ENCODE data around the gene BPIFB6. TPM values are rescaled to one million over a fixed set of nuclear protein-coding genes. Genes with fewer than 3 reads are reported as not detected.

Gene BPIFB6
- total RNA-seq, 2 donors from 2014 or later, result not detected

GRCh38 chr20:33093074-33093473 lies 61.6 kb downstream of the BPIFB6 start:
- DNase-seq, result no peak
- intact Hi-C loops (cut with DNase I), result loop anchor here (10.0 kb wide), 1 partner anchor 188 kb away; no protein-coding TSS in a partner anchor
- Histone ChIP-seq H3K4me3 (no peak overlapping the region), H3K9ac (ENCODE audit: low read depth in 2 of 2, low read length in 2 of 2) (no peak overlapping the region), H3K36me3 (no peaks in the 10 kb centered on the region), H3K27me3 (no peaks in the 10 kb centered on the region), H3K4me1 (no peaks in the 10 kb centered on the region), H3K27ac (no peak overlapping the region), H3K9me3 (no peaks in the 10 kb centered on the region)
- TF ChIP-seq CTCF (IDR thresholded peaks at IDR 0.05), result no peak

- H3K4me1 ChIP-seq, result no peaks in the 10 kb centered on the region
- no peaks in the 10 kb centered on the region for H3K9me3 ChIP-seq
- H3K27me3 ChIP-seq, result no peaks in the 10 kb centered on the region
- no peak overlapping the region for H3K4me3 ChIP-seq
- H3K36me3 ChIP-seq, result no peaks in the 10 kb centered on the region
- no peak overlapping the region for H3K9ac ChIP-seq (ENCODE audit: low read depth in 2 of 2, low read length in 2 of 2)
- no peak for DNase-seq
- intact Hi-C loops (cut with DNase I), result loop anchor here (10.0 kb wide), 1 partner anchor 189 kb away; no protein-coding TSS in a partner anchor
- no peak for TF ChIP-seq CTCF (IDR thresholded peaks at IDR 0.05)
- no peak overlapping the region for H3K27ac ChIP-seq
Observed at GRCh38 chr20:33093582-33093981, 62.1 kb downstream of the BPIFB6 start.

Other genes with a start within 250 kb of the BPIFB6 start
- 100 to 1,000 TPM in 1 of 2 donors, 10 to 100 TPM in 1; 88.7 to 101 TPM for gene MAPRE1, start 211.7 kb upstream of the BPIFB6 start, total RNA-seq
- gene EFCAB8, start 172.7 kb upstream of the BPIFB6 start, total RNA-seq, result under 1 TPM; 0.11 to 0.72 TPM
- not detected for gene SUN5, start 27.2 kb upstream of the BPIFB6 start, total RNA-seq
- gene BPIFB2, start 23.9 kb upstream of the BPIFB6 start, total RNA-seq, result under 1 TPM in 1 of 2 donors, not detected in 1; 0.35 TPM
- not detected for gene BPIFB3, start 22.3 kb downstream of the BPIFB6 start, total RNA-seq
- not detected for gene BPIFB4, start 48.0 kb downstream of the BPIFB6 start, total RNA-seq
- gene BPIFA2, start 136.5 kb downstream of the BPIFB6 start, total RNA-seq, result not detected
- not detected for gene BPIFA3, start 185.7 kb downstream of the BPIFB6 start, total RNA-seq
- not detected for gene BPIFA1, start 204.3 kb downstream of the BPIFB6 start, total RNA-seq